ENCODE results near the gene RPL23.

DNA sequence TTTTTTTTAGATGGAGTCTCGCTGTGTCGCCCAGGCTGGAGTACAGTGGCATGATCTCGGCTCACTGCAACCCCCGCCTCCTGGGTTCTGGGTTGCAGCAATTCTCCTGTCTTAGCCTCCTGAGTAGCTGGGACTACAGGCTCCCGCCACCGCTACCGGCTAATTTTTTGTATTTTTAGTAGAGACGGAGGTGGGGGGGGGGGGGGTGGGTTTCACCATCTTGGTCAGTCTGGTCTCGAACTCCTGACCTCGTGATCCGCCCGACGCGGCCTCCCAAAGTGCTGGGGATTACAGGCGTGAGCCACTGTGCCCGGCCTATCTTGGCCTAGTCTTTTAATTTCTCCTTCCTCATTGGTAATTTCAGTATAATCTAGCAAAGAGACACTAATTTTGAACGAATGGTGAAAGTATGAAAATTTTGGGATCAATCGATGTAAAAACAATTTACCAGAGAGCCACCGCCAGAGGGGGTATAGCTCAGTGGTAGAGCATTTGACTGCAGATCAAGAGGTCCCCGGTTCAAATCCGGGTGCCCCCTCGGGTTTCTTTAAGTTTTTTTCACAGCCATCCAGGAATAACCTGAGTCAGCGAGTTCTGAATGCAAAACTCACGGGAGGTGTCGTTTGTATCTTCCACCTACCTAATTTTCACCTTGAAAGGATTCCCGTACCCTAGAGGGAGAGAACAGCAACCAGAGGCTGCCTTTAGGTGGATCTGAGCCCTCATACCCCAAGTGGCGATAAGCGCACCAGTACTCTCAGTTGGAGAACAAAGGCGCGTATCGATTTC, 13.9 kb upstream of the RPL23 start:
- TF ChIP-seq, protein P1, sequence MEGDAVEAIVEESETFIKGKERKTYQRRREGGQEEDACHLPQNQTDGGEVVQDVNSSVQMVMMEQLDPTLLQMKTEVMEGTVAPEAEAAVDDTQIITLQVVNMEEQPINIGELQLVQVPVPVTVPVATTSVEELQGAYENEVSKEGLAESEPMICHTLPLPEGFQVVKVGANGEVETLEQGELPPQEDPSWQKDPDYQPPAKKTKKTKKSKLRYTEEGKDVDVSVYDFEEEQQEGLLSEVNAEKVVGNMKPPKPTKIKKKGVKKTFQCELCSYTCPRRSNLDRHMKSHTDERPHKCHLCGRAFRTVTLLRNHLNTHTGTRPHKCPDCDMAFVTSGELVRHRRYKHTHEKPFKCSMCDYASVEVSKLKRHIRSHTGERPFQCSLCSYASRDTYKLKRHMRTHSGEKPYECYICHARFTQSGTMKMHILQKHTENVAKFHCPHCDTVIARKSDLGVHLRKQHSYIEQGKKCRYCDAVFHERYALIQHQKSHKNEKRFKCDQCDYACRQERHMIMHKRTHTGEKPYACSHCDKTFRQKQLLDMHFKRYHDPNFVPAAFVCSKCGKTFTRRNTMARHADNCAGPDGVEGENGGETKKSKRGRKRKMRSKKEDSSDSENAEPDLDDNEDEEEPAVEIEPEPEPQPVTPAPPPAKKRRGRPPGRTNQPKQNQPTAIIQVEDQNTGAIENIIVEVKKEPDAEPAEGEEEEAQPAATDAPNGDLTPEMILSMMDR (IDR thresholded peaks at IDR 0.05) = peak in 2 of 6 experiments; percentile 31 to 34
- no peak for TF ChIP-seq POLR2A (IDR thresholded peaks at IDR 0.05)

All from esophagus squamous epithelium (tissue), 4 donors.